KOPT-K1 (cell line): ENCODE results near the gene TNFRSF11A.

Source experiments
- H3K27ac ChIP-seq: fragments of 200-600 bp; sonication (generic); 2 replicates; pipeline ENCODE4 v1.5.1; 2016; ENCODE audit warnings: antibody characterized with exemption, mild to moderate bottlenecking, low read depth, low read length; ENCODE audit not compliant: poor library complexity, severe bottlenecking
- H3K36me3 ChIP-seq: fragments of 200-600 bp; sonication (generic); 2 replicates; pipeline ENCODE4 v1.5.1; 2017; ENCODE audit warnings: antibody characterized with exemption, mild to moderate bottlenecking, low read length, moderate library complexity; ENCODE audit not compliant: insufficient read depth
- H3K9me3 ChIP-seq: fragments of 200-600 bp; sonication (generic); 2 replicates; pipeline ENCODE4 v1.5.1; 2017; ENCODE audit warnings: antibody characterized with exemption, low read length, mild to moderate bottlenecking; ENCODE audit not compliant: insufficient read depth, poor library complexity, severe bottlenecking

The TNFRSF11A gene

GRCh38 chr18:62332431-62332830, 7.3 kb downstream of the TNFRSF11A start:
- H3K27ac ChIP-seq, result no peak overlapping the region
- H3K36me3 ChIP-seq, result no peaks in the 10 kb centered on the region
- H3K9me3 ChIP-seq, result no peaks in the 10 kb centered on the region

GRCh38 chr18:62332964-62333695, 8.0 kb downstream of the TNFRSF11A start:
- no peaks in the 10 kb centered on the region for H3K9me3 ChIP-seq
- H3K27ac ChIP-seq, result no peak overlapping the region
- H3K36me3 ChIP-seq, result no peaks in the 10 kb centered on the region

- Histone ChIP-seq H3K9me3 (no peaks in the 10 kb centered on the region), H3K36me3 (no peaks in the 10 kb centered on the region), H3K27ac (no peak overlapping the region)
Observed at GRCh38 chr18:62334120-62334519, 9.0 kb downstream of the TNFRSF11A start.

- no peaks in the 10 kb centered on the region for H3K9me3 ChIP-seq
- no peak overlapping the region for H3K27ac ChIP-seq
Observed at GRCh38 chr18:62335494-62335893, 10.4 kb downstream of the TNFRSF11A start.

GRCh38 chr18:62336618-62337017, 11.5 kb downstream of the TNFRSF11A start:
- H3K27ac ChIP-seq, result no peak overlapping the region
- no peaks in the 10 kb centered on the region for H3K36me3 ChIP-seq
- no peaks in the 10 kb centered on the region for H3K9me3 ChIP-seq

More at GRCh38 chr18:62335494-62335893, 10.4 kb downstream of the TNFRSF11A start:
- H3K36me3 ChIP-seq, result no peaks in the 10 kb centered on the region

- no peaks in the 10 kb centered on the region for H3K36me3 ChIP-seq
- H3K27ac ChIP-seq, result no peak overlapping the region
- no peaks in the 10 kb centered on the region for H3K9me3 ChIP-seq
Observed at GRCh38 chr18:62337336-62337735, 12.2 kb downstream of the TNFRSF11A start.

- Histone ChIP-seq H3K36me3 (no peaks in the 10 kb centered on the region), H3K27ac (no peak overlapping the region), H3K9me3 (no peaks in the 10 kb centered on the region)
Observed at GRCh38 chr18:62338446-62339105, 13.5 kb downstream of the TNFRSF11A start.

GRCh38 chr18:62339106-62339988, 14.2 kb downstream of the TNFRSF11A start:
- H3K27ac ChIP-seq, result no peak overlapping the region
- H3K36me3 ChIP-seq, result no peaks in the 10 kb centered on the region
- H3K9me3 ChIP-seq, result no peaks in the 10 kb centered on the region

- H3K27ac ChIP-seq, result no peak overlapping the region
- no peaks in the 10 kb centered on the region for H3K9me3 ChIP-seq
- no peaks in the 10 kb centered on the region for H3K36me3 ChIP-seq
Observed at GRCh38 chr18:62340996-62341395, 15.9 kb downstream of the TNFRSF11A start.

- H3K9me3 ChIP-seq, result no peaks in the 10 kb centered on the region
- no peak overlapping the region for H3K27ac ChIP-seq
- H3K36me3 ChIP-seq, result no peaks in the 10 kb centered on the region
Observed at GRCh38 chr18:62341473-62341872, 16.4 kb downstream of the TNFRSF11A start.

GRCh38 chr18:62342884-62343283, 17.8 kb downstream of the TNFRSF11A start:
- Histone ChIP-seq H3K9me3 (no peaks in the 10 kb centered on the region), H3K36me3 (no peaks in the 10 kb centered on the region), H3K27ac (no peak overlapping the region)

GRCh38 chr18:62343316-62343715, 18.2 kb downstream of the TNFRSF11A start:
- no peaks in the 10 kb centered on the region for H3K36me3 ChIP-seq
- no peak overlapping the region for H3K27ac ChIP-seq
- H3K9me3 ChIP-seq, result no peaks in the 10 kb centered on the region

- no peaks in the 10 kb centered on the region for H3K9me3 ChIP-seq
- no peak overlapping the region for H3K27ac ChIP-seq
- no peaks in the 10 kb centered on the region for H3K36me3 ChIP-seq
Observed at GRCh38 chr18:62345909-62346308, 20.8 kb downstream of the TNFRSF11A start.

- no peak overlapping the region for H3K27ac ChIP-seq
- no peaks in the 10 kb centered on the region for H3K9me3 ChIP-seq
- no peaks in the 10 kb centered on the region for H3K36me3 ChIP-seq
Observed at GRCh38 chr18:62346333-62347088, 21.4 kb downstream of the TNFRSF11A start.
